Measurements from ENCODE around the gene FGD5.
"Not testable (repeated sequence)": the region's sequence is repeated elsewhere in the genome, so short reads cannot be mapped to it uniquely, and the experiment has no call there.

Gene FGD5

DNA sequence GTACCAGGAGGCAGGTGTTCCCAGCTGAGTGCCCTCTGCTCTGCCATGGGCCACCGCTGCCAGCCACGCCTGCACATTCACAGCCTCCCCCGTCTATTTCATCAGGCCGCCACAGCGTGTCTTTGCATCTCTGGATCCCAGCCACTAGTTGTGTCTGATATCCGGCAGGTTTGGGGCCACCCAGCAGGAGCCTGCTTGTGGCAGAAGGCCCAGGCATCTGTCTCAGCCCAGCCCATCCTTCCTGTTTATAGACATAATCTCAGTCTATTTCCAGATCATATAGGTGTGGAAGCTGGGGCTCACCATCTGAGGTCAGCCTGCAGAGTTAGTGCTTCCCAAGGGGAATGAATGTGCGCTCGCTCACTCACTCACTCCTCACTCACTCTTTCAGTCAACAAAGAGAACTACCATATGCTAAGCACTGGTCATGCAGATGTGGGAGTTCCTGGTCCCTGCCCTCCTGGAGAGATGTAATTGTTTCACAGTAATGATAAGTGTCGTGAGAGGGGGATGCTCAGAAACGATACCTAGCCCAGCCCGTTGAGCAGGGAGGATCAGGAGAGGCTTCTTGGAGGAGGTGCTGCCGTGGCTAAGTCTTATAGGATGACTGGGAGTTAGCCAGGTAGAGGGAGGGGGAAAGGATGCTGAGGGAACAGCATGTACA lies 60.6 kb downstream of the FGD5 start:
- DNase-seq: no peak

DNA sequence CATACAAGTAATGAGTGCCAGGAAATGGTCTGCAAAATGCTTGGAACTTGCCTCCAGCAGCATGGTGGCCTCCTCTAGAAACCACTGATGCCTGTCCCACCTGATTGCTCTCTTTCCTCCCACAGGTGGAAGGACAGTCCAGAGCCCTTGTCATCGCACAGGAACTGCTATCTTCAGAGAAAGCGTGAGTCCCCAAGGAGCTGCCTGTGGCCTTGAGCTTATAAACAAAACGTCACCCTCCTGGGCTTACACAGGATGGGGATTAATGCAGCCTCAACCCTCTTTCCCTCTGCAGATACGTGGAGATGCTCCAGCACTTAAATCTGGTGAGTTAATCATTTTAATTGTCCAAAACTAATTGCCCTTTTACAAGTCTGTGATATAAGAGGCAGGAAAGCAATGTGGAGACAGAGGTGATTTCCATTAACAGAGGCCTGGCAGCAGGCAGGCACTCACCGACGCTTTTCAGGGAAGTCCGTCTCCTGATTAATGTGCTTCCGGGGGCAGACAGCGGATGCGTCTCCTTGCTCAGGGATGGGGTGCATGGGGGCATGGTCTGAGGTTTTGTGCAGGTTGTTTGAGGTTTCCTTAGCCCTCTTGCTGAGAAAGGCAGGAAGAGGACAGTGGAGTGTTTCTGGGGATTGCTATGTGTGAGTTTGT lies 61.8 kb downstream of the FGD5 start:
- DNase-seq: no peak

GRCh38 chr3:14883226-14883625 lies 64.5 kb downstream of the FGD5 start:
- DNase-seq: no peak

DNA sequence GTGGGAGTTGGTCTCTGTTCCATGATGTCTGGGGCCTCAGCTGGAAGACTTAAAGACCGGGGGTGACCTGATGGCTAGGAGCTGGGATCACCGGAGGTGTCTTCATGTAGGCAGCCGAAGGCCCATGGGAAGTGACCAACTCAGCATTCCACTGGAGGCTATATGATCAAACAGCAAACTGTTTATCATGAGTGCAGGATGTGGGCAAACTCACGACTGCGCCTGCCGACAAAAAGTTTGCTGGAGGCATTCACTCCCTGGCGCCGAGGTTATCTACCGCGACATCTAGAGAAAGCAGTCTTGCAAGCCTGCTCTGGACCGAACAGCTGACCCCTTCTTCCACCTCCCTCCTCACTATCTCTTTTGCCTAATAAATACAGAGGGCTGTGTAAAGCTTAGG lies 65.9 kb downstream of the FGD5 start:
- no peak for DNase-seq

DNA sequence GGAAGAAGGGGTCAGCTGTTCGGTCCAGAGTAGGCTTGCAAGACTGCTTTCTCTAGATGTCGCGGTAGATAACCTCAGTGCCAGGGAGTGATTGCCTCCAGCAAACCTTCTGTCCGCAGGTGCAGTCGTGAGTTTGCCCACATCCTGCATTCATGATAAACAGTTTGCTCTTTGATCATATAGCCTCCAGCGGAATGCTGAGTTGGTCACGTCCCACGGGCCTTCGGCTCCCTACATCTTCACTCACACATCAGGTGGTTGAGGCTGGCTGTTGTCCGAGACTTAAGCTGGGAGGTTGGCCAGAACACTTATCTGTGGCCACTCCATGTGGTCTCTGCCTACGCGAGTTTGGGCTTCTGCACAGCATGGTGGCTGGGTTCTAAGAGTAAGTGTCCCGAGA lies 66.5 kb downstream of the FGD5 start:
- DNase-seq: no peak

DNA sequence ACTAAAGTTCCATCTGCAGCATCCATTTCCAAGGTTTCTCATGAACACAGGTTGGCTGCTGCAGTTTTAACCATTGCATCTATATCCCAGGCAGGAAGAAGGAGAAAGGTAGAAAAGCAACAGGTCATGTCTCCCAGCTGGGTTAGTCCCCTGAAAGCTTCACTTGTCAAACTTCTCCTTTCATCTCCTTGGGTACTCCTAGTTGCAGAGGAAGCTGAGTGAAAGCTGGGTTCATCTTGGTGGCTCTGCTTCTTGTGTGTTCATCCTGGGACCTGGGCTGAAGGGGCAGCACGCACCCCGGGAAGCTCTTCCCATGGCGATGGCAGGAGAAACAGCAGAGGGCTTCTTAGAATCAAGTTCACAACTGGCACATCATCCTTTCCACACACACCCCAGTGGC lies 67.3 kb downstream of the FGD5 start:
- no peak for DNase-seq

DNA sequence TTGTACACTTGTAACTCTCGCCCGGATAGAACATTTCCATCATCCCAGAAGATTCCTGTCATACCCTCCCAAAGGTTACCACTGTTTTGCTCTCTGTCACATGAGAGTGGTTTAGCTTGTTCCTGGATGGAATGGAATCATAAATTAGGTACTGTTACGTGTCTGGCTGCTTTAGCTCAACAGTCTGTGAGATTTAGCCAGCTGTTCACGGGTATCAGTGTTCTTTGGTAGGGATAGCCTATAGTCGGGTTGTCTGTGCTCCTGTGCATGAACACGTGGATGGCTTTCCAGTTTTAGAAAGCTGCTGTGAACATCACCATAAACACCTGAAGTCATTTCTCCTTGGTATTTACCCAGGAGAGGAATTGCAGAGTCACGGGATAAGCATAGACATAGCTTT lies 70.4 kb downstream of the FGD5 start:
- no peak for DNase-seq

DNA sequence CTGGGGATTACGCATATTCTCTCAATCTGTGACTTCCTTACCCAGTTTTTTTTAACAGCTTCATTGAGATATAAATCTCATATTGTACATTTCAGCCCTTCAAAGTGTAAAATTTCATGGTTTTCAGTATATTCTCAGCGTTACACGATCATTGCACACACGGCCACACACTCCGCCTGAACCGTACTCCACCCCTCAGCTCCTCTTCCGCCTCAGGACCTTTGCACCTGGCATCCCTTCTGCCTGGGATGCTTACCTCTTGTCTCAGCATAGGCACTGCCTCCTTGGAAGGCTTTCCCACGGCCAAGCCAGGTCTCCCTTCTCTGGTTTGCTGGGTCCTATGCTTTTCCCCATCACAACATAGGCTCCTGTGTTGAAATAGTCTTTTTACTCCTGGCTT lies 71.2 kb downstream of the FGD5 start:
- no peak for DNase-seq

DNA sequence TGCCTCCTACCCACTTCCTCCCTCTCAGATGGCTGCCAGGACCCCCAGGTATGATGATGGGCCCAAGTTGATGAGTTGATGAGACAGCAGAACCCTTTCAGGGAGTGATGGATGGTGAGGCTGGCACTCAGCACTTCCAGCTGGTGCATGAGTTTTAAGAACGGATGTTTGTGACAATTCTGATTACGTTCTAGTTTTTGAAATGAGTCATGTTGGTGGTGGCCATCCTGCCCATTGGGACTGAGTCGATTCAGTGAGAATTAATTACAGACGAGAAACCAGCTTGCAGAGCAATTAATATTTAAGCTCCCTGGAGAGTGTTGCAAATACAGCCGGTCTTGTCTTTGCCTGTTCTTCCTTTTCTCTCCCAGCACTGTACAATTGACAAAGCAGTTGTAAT lies 71.7 kb downstream of the FGD5 start:
- no peak for DNase-seq

DNA sequence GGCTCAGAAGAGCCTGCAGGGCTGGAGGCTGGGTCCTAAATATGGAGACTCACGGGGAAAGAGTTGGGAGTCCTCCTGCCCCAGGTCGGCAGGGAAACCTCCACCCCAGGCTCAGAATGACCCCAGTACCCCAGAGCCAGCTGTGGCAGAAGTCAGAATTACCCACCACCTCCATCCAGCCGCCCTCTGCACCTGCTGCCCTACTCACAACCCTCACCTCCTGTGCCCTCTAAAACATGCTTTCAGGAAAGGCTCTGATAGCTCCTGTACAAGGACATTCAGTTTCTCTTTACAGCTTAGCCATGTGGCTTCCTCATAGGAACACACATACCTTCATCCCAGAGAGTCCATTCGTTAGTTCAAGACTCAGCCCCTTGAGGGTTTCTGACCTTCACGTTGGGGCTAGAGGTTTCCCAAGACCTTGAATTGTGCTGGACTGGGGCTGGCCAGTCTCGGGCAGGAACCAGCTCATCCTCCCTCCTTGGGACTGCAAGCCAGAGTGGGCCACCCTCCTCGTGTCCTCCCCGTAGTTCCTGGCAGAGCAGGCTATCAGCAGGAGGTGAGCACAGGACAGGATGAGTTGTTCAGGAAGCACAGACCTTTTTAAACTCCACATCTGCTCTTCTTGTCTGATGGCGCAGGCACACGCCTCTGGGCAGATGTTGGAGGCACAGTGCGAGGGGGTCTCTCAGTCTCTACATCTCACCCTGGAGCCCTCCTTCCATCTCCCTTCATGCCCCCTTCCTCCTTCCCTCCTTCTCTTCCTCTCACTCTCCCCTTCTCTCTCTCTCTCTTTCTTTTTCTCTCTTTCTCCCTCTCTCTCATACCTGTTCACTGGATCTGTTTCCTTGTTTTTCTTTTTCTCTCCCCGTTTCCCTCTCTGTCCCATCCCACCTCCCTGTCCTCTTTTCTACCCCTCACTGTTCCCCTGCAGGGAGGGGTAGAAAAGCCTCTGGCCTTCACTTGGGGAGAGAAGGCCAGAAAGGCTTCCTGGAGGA lies 72.7 kb downstream of the FGD5 start:
- no peak for DNase-seq

DNA sequence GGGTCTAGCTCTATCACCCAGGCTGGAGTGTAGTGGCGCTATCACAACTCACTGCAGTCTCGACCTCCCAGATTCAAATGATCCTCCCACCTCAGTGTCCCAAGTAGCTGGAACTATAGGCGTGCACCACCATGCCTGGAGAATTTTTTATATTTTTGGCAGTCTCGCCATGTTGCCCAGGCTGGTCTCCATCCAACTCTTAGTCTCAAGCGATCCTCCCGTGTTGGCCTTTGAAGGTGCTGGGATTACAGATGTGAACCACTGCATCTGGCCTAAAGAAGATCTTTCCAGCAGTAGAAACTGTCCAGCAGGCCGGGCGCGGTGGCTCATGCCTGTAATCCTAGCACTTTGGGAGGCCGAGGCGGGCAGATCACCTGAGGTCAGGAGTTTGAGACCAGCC lies 73.5 kb downstream of the FGD5 start:
- DNase-seq: no peak

DNA sequence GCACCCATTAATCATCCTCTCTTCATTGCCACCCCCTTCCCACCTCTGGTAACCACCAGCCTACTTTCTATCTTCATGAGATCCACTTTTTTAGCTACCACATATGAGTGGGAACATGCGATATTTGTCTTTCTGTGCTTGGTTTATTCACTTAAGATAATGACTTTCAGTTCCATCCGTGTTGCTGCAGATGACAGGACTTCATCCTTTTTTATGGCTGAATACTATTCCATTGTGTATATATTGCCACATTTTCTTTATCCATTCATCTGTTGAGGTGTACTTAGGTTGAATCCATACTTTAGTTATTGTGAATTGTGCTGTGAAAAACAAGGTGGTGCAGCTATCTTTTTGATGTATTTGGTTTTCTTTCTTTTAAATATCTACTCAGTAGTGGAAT lies 75.3 kb downstream of the FGD5 start:
- no peak for DNase-seq

GRCh38 chr3:14897266-14897665 lies 78.5 kb downstream of the FGD5 start:
- DNase-seq: no peak

DNA sequence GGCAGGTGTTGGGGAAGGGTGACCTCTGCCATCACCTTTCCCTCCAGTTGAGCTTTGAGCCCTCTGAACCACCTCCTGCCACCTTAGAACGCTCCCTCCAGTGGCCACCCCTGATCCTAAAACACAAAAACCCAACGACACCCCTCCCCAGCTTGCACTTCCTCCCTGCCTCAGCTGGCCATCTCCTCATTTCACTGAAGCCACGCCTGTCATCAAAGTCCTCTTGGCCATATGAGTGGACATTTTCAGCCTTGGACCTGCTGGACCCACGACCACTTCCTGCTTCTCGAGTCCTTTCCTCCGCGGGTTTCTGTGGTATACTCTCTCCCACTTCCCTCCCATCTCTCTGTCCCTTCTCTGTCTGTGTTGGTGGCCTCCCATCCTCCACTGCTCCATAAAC lies 80.2 kb downstream of the FGD5 start:
- no peak for DNase-seq

DNA sequence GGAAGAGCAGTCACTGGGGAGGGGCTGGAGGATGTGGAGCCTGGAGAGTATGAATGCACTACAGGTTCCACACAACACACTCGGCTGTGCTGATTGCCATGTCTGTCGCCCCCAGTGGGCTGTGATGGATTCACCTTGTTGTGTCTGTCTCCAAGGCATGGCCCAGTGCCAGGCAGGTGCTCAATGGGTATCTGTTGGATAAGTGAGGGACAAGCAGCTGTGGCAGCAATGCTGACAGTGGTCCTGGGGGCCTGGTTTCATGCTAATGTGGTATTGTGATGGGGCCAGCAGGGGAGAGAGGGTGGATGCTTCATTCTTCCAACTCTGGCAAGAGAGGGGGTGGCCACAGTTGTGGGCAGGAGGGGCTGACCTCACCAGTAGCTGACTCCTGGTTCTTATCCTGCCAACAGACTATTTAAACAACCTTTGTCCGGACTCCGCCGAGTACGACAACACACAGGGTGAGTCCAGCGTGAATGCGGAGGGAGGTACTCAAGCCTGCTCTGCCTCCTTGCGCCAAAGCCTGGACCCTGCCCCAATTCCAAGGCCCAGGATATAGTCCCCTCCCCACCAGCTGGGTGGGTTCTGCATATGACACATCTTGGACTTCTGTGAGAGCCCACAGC lies 81.3 kb downstream of the FGD5 start:
- no peak for DNase-seq

- DNase-seq: no peak
Observed at GRCh38 chr3:14900881-14901873, 82.4 kb downstream of the FGD5 start.

- DNase-seq: no peak
Observed at GRCh38 chr3:14902719-14903118, 84.0 kb downstream of the FGD5 start.

DNA sequence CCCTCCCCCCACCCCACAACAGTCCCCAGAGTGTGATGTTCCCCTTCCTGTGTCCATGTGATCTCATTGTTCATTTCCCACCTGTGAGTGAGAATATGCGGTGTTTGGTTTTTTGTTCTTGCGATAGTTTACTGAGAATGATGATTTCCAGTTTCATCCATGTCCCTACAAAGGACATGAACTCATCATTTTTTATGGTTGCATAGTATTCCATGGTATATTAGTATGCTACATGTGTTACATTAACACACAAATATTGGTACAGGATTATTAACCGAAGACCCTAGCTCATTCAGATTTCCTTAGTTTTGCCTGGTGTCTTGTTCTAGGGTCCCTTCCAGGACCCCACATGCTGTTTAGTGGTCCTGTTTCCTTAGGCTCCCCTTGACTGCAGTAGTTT lies 84.7 kb downstream of the FGD5 start:
- DNase-seq: not testable (repeated sequence)

- DNase-seq: no peak
Observed at GRCh38 chr3:14905055-14905657, 86.4 kb downstream of the FGD5 start.

DNA sequence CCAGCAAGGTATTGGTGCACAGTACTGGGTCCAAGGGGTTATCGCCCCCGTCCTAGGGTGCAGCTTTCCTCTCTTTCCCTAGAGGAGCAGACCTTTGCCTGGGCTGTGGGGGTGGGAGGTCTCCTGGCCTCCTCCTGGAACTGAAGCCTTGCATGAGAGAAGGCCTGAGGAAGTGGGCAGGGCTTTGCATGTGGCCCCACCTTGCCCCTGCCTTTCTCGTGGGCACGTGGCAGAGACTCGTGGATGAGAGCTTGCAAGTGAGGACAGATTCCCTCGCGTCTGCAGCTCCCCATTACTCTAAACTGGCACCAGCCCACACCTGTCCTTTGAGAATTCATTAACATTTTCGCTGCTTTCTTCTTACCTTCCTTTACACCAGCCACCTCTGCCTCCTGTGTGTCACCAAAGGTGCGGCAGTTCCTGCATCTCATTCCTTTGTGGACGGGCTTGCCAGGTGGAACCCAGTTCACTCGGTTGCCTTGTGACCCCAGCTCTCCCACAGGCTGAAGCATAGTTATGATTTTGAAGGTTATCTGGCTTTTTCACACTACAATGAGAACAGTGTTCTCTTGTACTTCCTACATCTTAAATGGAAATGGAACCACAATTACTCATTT lies 87.7 kb downstream of the FGD5 start:
- no peak for DNase-seq

Data from inflammatory macrophage treated with lipopolysaccharide for 1 hour (primary cell).